Neural cell (in vitro differentiated cells): ENCODE measurements around the gene IAH1. TPM values are rescaled to one million over a fixed set of nuclear protein-coding genes. Genes with fewer than 3 reads are reported as not detected.

Source experiments
- H2AFZ ChIP-seq: fragments of 200-600, 300-800 bp; sonication (generic), shearing (Covaris generic); 2 replicates; pipeline ENCODE4 v1.6.0; 2014; ENCODE audit warnings: low read depth, mild to moderate bottlenecking, antibody characterized with exemption, low read length, moderate library complexity
- H3F3A ChIP-seq: fragments of 200-600 bp; shearing (Covaris generic); 2 replicates; pipeline ENCODE4 v1.6.1; 2016; ENCODE audit warnings: mild to moderate bottlenecking, moderate library complexity, mixed read lengths, antibody characterized with exemption, low read length; ENCODE audit not compliant: insufficient read depth, poor library complexity, severe bottlenecking
- H3K27ac ChIP-seq: fragments of 200-600, 300-800 bp; sonication (generic), shearing (Covaris generic); 2 replicates; pipeline ENCODE4 v1.5.1; 2014; ENCODE audit warnings: mild to moderate bottlenecking, low read length, moderate library complexity
- H3K27me3 ChIP-seq: fragments of 300-800, 200-600 bp; sonication (generic), shearing (Covaris generic); 2 replicates; pipeline ENCODE4 v1.6.0; 2014; ENCODE audit warnings: mild to moderate bottlenecking, low read depth, low read length, moderate library complexity; ENCODE audit not compliant: insufficient read depth
- H3K36me3 ChIP-seq: fragments of 300-800, 200-600 bp; sonication (generic), shearing (Covaris generic); 2 replicates; pipeline ENCODE4 v1.5.1; 2014; ENCODE audit warnings: mild to moderate bottlenecking, antibody characterized with exemption, low read length, moderate library complexity; ENCODE audit not compliant: insufficient read depth
- H3K4me2 ChIP-seq: fragments of 300-800, 200-600 bp; sonication (generic), shearing (Covaris generic); 2 replicates; pipeline ENCODE4 v1.6.0; 2014; ENCODE audit warnings: mild to moderate bottlenecking, low read length
- H3K4me3 ChIP-seq: fragments of 300-800, 200-600 bp; sonication (generic), shearing (Covaris generic); 2 replicates; pipeline ENCODE4 v1.5.1; 2014; ENCODE audit warnings: mild to moderate bottlenecking, low read length, moderate library complexity
- H3K79me2 ChIP-seq: fragments of 200-600 bp; shearing (Covaris generic); replicated peaks from 2 replicates; pipeline ENCODE4 v1.6.0; 2014; ENCODE audit warnings: mild to moderate bottlenecking, low read length, moderate library complexity; ENCODE audit not compliant: insufficient read depth
- H3K9ac ChIP-seq: fragments of 300-800, 200-600 bp; sonication (generic), shearing (Covaris generic); 2 replicates; pipeline ENCODE4 v1.6.1; 2016; ENCODE audit warnings: mild to moderate bottlenecking, low read length, mixed read lengths
- H3K9me2 ChIP-seq: fragments of 200-600 bp; shearing (Covaris generic); 2 replicates; pipeline ENCODE4 v1.6.1; 2016; ENCODE audit warnings: mild to moderate bottlenecking, low read length, mixed read lengths; ENCODE audit not compliant: insufficient read depth
- H3K9me3 ChIP-seq: fragments of 200-600, 300-800 bp; sonication (generic), shearing (Covaris generic); 2 replicates; pipeline ENCODE4 v1.6.1; 2016; ENCODE audit warnings: mild to moderate bottlenecking, mixed run types, low read length, moderate library complexity, mixed read lengths
- H4K20me1 ChIP-seq: fragments of 200-600 bp; shearing (Covaris generic); 2 replicates; pipeline ENCODE4 v1.6.1; 2016; ENCODE audit warnings: mild to moderate bottlenecking, mixed run types; ENCODE audit not compliant: insufficient read depth
- CTCF ChIP-seq: fragments of 450-650 bp; IDR thresholded peaks from 2 replicates; pipeline ENCODE4 v1.5.1; 2014; ENCODE audit warnings: antibody characterized with exemption, mild to moderate bottlenecking, moderate library complexity; ENCODE audit not compliant: poor library complexity, severe bottlenecking
- EP300 ChIP-seq: fragments of 450-650 bp; conservative IDR thresholded peaks from 2 replicates; pipeline ENCODE4 v1.6.1; 2014; ENCODE audit warnings: antibody characterized with exemption, mild to moderate bottlenecking, moderate library complexity; ENCODE audit not compliant: poor library complexity, severe bottlenecking
- EZH2 ChIP-seq: fragments of 200-600, 300-800 bp; shearing (Covaris generic), sonication (generic); IDR thresholded peaks from 2 replicates; pipeline ENCODE4 v1.6.1; 2014; ENCODE audit warnings: antibody characterized with exemption, low read length, borderline replicate concordance, mild to moderate bottlenecking; ENCODE audit not compliant: insufficient read depth, poor library complexity, severe bottlenecking
- MXI1 ChIP-seq: fragments of 450-650 bp; conservative IDR thresholded peaks from 2 replicates; pipeline ENCODE4 v1.6.1; 2014; ENCODE audit warnings: antibody characterized with exemption, mild to moderate bottlenecking; ENCODE audit not compliant: poor library complexity, severe bottlenecking
- POLR2AphosphoS5 ChIP-seq: IDR thresholded peaks from 2 replicates; pipeline ENCODE4 v1.6.1; 2012
- RAD21 ChIP-seq: fragments of 450-650 bp; conservative IDR thresholded peaks from 2 replicates; pipeline ENCODE4 v1.6.1; 2014; ENCODE audit warnings: antibody characterized with exemption, mild to moderate bottlenecking, moderate library complexity
- REST ChIP-seq: IDR thresholded peaks from 2 replicates; pipeline ENCODE4 v1.6.1; 2012; ENCODE audit warnings: borderline replicate concordance
- SMC3 ChIP-seq: fragments of 450-650 bp; conservative IDR thresholded peaks from 2 replicates; pipeline ENCODE4 v1.6.1; 2014; ENCODE audit warnings: antibody characterized with exemption, mild to moderate bottlenecking, moderate library complexity; ENCODE audit not compliant: poor library complexity
- TAF1 ChIP-seq: IDR thresholded peaks from 2 replicates; pipeline ENCODE4 v1.6.1; 2012; ENCODE audit warnings: low read depth
- polyA plus RNA-seq: library from polyadenylated mRNA; depleted of rRNA; stranded (reverse); fragments of >200 nt; gene quantifications from 2 replicates; pipeline ENCODE4 v1.2.3, GENCODE V29; 2014

IAH1 gene
- polyA plus RNA-seq, 1 donor from 2014 or later: 33.0 TPM

GRCh38 chr2:9524291-9524690 is 49.9 kb downstream of the IAH1 start:
- Histone ChIP-seq H3K4me2 (no peak overlapping the region), H3K27me3 (no peaks in the 10 kb centered on the region), H3K9me2 (no peaks in the 10 kb centered on the region), H3F3A (no peaks in the 10 kb centered on the region), H3K9me3 (no peaks in the 10 kb centered on the region), H3K27ac (no peak overlapping the region), H3K9ac (no peak overlapping the region), H3K79me2 (no peaks in the 10 kb centered on the region), H4K20me1 (no peaks in the 10 kb centered on the region), H2AFZ (no peak overlapping the region), H3K36me3 (peaks cover 8% of the 10 kb centered on the region), H3K4me3 (no peak overlapping the region)
- no peak for TF ChIP-seq EP300

GRCh38 chr2:9525266-9525665 is 50.9 kb downstream of the IAH1 start:
- Histone ChIP-seq H3K27me3 (no peaks in the 10 kb centered on the region), H3K27ac (no peak overlapping the region), H3K79me2 (no peaks in the 10 kb centered on the region), H4K20me1 (no peaks in the 10 kb centered on the region), H3K9me2 (no peaks in the 10 kb centered on the region), H3F3A (no peaks in the 10 kb centered on the region), H3K9ac (no peak overlapping the region), H3K4me3 (no peak overlapping the region), H3K36me3 (peaks cover 2% of the 10 kb centered on the region), H3K4me2 (no peak overlapping the region), H3K9me3 (no peaks in the 10 kb centered on the region), H2AFZ (no peak overlapping the region)
- TF ChIP-seq TAF1 (no peak), CTCF (no peak)

GRCh38 chr2:9527995-9528787 is 53.8 kb downstream of the IAH1 start:
- no peak overlapping the region for H3K27ac ChIP-seq
- no peak overlapping the region for H3K9ac ChIP-seq
- H3K9me2 ChIP-seq: no peaks in the 10 kb centered on the region
- H3K79me2 ChIP-seq: no peaks in the 10 kb centered on the region
- no peak overlapping the region for H2AFZ ChIP-seq
- no peak overlapping the region for H3K4me3 ChIP-seq
- no peaks in the 10 kb centered on the region for H4K20me1 ChIP-seq
- H3K4me2 ChIP-seq: no peak overlapping the region
- no peaks in the 10 kb centered on the region for H3K36me3 ChIP-seq
- no peak for TF ChIP-seq TAF1
- no peak for TF ChIP-seq REST
- no peak for TF ChIP-seq RAD21
- no peak for TF ChIP-seq EP300
- no peak for TF ChIP-seq MXI1
- TF ChIP-seq POLR2AphosphoS5: no peak
- no peak for TF ChIP-seq CTCF
- TF ChIP-seq SMC3: no peak
- TF ChIP-seq EZH2: no peak
- H3F3A ChIP-seq: no peaks in the 10 kb centered on the region
- H3K9me3 ChIP-seq: no peaks in the 10 kb centered on the region
- no peaks in the 10 kb centered on the region for H3K27me3 ChIP-seq
